Measurements from ENCODE around the gene SLC10A7.

SLC10A7 gene

GRCh38 chr4:146490106-146490505, 31.6 kb downstream of the SLC10A7 start:
- DNase-seq, result no peak

DNA sequence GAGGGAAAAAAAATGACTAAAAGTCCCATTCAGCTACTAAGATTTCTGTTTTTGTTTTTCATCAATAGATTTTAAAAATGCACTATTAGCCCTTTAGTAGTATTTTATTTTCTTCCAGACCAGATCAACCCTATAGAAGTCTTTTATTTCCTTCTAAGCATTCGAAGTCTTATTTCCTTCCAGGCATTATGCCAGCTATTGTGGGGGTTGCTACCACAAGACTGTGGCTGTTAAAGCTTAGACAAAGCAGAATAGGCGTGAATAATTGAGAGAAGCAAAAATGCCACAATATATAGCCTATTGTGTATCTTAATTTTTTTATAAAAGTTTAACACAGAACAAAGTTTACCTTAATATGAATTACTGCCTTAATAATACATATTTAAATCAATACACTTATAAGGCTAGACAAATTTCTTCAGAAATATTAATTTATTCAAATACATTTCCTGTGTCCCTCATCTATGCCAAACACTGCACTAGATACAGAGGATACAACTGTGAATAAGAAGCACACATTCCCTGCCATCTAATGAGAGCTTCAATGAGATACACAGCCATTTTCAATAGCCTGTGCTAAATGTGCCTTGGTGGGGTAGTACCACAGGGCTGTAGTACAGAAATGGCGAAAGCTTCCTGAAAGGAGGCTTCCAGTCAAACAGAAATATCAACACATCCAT, 33.1 kb downstream of the SLC10A7 start:
- DNase-seq, result no peak

DNA sequence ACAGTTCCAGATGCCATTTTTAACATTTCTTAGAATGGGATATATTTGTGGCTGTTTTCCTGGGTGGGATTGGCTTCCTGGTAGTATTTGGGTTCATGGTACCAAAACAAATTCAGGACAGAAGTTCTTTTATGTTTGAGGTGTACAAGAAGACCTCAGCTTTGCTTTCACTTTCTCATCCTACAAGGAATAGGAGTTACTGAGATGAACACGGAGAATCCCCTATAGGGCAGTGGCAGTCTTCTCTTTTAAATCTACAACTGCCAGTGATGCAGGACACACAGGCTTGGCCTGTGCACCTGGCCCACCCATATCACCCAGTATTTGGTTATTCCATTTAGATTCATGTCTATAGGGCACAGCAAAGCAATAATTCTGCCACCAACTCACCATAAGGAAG, 35.2 kb downstream of the SLC10A7 start:
- no peak for DNase-seq

DNA sequence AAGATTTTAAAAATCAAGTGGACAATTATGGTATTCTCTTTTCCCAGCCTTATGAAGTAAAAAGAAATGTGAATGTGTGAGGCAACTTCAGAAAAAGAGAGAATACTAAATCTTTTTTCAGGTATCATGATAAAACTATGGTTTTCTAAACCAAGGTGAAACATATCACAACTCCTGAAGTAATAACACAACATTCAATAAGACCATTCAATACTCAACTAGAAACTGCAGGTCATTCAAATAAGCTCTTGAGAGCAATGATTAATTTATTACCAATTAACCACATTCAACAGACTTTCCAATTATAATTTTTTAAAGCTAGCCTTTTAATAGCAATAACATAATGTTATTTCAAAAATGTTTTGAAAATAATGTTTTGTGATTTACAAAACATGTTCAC, 35.8 kb downstream of the SLC10A7 start:
- DNase-seq, result no peak

DNA sequence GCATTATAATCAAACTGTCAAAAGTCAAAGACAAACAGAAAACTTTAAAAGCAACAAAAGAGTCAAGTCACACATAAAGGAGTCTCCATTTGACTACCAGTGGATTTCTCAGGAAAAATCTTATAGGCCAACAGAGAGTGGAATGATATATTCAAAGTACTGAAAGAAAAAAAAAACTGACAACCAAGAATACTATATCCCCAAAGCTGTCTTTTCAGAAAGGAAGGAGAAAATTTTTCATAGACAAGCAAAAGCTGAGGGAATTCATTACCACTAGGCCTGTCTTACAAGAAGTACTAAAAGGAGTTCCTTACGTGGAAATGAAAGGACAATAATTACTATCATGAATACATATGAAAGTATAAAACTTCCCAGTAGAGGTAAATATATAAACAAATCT, 39.0 kb downstream of the SLC10A7 start:
- no peak for DNase-seq

- DNase-seq, result no peak
Measured at GRCh38 chr4:146481246-146481645, 40.5 kb downstream of the SLC10A7 start.

- DNase-seq, result no peak
Measured at GRCh38 chr4:146478009-146478408, 43.7 kb downstream of the SLC10A7 start.

DNA sequence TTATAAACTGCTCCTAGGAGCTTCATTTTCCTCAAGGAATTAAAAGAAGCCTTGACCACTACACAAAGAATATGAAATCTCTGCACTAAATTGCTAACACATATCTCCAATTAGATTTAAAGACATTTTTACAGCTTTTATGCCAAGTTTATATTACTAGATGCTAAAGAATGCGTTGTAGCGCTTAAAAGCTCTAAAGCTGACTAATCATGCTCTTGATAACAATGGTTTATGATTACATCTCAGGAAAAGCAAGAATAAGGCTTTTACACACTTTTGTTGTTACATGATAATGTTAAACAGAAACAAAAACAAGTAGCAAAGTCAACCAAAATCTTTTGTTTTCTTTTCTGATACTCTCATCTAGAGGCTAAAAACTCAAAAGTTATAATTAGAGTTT, 44.7 kb downstream of the SLC10A7 start:
- no peak for DNase-seq

DNA sequence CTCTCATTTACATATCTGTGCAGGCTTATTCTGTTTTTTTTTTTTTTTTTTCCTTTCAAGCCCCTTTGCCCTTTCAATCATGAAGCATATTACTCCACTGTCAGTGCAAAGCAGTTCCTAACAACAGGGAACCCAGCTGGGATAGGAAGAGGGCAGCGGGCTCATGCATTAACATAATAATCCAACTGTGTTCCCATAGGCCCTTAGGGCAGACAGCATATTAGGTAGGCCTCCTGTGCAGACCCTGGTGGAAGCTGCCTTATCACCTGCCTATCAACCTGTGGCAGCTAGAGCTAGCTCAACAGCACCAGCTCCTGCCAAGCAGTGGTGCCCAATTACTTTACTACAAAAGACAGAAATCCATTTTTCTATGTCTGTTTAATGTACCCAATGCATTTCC, 49.3 kb downstream of the SLC10A7 start:
- no peak for DNase-seq

DNA sequence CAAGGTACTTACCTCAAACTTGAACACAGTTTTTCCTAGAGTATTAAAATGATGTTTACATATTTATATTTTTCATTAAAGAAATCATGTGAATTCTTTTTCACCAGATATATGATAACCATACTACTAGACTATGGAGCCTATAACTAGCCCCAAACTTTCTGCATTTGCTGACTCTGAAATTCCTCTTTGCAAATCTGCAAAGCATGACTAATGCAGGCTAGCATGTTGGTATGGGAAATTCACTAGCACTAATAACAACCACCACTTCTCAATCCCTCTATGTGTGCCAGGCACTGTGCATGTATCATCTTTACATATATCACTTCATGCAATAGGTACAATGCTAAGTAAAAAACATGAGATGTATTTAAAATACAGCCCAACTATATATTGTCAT, 51.1 kb downstream of the SLC10A7 start:
- DNase-seq, result no peak

GRCh38 chr4:146469022-146469421, 52.7 kb downstream of the SLC10A7 start:
- no peak for DNase-seq

- DNase-seq, result no peak
Measured at GRCh38 chr4:146465628-146466027, 56.1 kb downstream of the SLC10A7 start.

DNA sequence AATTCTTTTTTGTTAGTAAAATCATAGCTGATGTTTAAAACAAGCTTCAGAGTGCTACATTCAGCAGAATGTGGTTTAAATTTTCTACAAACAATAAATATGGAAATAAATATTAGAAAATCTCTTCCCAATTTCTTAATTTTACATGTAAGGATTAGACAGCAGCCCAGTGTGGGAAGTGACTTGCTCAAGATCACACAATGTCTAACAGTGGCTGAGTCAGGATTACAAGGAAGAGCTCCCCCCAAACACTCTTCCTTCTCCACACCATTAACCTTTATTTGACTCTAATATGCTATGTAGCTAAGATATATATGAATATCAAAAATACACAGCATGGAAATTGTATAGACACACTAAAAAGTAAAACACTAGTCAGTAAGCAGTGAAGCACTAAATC, 59.5 kb downstream of the SLC10A7 start:
- DNase-seq, result no peak

GRCh38 chr4:146458594-146458993, 63.1 kb downstream of the SLC10A7 start:
- no peak for DNase-seq

DNA sequence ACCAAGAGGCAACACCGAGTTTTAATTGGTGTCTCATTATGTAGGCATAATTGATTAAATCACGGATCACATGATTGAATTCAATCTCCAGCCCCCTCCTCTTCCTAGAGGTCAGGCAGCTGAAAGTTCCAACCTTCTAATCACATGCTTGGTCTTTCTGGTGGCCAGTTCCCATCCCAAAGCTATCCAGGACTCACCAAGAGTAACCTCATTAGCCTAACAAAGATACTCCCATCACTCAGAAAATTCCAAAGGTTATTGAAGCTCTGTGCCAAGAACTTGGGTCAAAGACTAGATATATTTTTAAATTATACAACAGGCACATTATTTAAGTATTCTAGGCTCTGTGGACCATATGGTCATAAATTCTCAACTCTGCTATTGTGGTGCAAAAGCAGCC, 65.1 kb downstream of the SLC10A7 start:
- no peak for DNase-seq

DNA sequence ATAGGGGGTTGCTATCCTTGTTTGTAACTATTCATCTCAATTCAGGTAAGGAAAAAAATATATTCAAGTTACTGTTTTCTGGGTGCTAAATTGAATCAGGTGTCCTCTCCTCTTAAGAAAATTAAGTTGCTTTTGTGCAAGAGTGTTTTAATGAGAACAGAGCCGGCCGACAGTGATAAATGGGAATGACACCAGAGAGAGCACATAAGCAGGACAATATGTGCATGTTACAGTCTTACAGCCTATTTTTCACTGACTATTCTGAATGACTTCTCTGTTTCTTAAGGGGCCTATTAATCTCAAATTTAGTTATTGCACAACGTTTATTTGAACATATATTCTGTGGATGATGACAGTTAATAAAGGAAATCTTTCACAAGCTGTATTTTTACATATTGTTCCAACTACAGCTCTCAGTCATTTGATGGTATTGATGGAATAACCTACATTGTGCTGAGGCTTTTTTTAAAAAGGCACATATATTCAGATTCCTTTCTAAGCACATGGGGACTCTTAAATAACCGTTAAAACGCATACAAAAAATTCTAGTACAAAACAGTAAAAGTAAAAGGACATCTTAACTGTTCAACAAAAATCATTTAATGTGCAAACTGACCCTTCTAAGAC, 68.4 kb downstream of the SLC10A7 start:
- DNase-seq, result no peak

GRCh38 chr4:146450524-146450923, 71.2 kb downstream of the SLC10A7 start:
- no peak for DNase-seq

GRCh38 chr4:146446555-146446954, 75.2 kb downstream of the SLC10A7 start:
- no peak for DNase-seq

DNA sequence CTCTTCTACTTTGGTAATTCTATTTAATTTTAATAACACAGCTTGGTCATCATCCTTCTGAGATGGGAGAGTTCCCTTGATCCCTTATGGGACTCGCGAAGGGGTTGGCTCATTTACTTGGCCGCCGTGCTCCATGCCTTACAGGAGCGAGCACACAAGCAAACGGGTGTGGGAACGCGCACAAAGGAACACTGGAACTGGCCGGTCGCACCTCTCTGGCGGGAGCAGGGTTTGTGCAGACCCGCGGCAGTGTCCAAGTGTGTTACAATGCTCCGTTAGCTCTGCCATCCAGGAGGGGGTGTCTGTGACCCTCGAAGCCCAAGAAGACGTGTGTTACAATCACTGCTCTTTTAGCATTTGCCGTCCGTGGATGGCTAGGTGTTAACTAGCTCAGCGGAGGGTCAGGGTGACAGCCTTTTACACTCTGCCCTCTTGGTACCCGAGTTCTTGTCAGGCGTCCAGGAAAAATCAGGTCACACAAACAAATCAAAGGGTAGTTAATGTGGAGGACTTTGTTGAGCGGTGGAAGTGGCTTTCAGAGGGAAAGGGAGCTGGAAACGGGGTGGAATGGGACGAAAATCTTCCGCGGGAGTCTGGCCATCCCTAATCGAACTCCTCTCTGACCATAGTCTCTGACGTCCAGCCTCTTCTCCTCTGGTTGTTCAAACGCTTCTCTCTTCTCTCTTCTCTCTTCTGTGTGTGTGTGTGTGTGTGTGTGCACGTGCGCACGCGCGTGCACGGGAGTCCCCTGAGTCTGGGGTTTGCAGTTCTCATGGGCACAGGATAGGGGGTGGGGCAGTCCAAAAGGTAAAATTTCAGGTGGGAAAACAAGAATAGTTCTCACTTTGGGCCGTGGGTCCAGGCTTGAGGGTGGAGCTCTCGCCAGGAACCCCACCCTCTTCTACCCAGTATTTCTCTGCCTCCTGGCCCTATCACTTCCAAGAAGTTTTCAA, 76.3 kb downstream of the SLC10A7 start:
- DNase-seq, result no peak

GRCh38 chr4:146443525-146443924, 78.2 kb downstream of the SLC10A7 start:
- DNase-seq, result no peak

GRCh38 chr4:146442801-146443200, 78.9 kb downstream of the SLC10A7 start:
- no peak for DNase-seq

DNA sequence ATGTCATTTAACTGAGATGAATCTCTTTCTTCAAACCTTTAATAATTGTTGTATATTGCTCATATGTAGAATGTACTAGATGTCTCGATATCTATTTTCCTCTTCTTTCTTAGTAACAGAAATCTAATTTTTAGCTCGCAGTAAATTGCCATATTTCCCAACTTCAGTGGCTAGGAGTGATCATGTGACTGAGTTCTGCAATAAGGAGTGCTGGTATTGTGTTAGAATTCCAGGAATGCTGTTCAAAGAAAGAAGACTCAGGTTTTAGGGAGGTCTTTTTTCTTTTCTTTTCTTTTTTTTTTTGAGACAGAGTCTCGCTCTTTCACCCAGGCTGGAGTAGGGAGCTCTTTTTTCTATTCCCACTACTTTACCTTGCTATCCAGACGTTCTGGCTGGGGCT, 81.7 kb downstream of the SLC10A7 start:
- DNase-seq, result no peak

DNA sequence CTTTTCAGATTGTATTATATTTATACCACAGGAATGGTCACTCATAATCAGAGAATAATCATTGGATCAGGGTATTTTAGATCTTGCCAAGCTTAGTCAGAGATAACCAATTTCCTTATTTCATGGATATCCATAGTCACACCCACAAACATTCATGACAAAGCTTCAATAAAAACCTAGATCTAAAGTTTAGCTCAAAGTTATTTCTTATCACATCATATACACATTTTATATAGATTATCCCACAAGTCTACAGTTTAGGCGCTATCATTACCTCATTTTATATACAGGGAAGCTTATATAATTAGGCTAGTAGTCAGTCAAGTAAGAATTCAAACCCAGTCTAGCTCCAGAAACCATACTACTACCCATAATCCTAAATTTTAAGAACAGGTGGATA, 82.3 kb downstream of the SLC10A7 start:
- DNase-seq, result no peak

- no peak for DNase-seq
Measured at GRCh38 chr4:146437778-146438177, 84.0 kb downstream of the SLC10A7 start.

Measured in right forelimb (tissue), 1 donor.